GM03348 (cell line): ENCODE measurements around the gene CIPC.
A peak's percentile ranks its signal among the peaks of the same experiment; 100 is the strongest.

Source experiments
- DNase-seq: peaks from one replicate; pipeline ENCODE4 v3.0.0; 2012; ENCODE audit warnings: low spot score

CIPC gene

GRCh38 chr14:77103475-77103874 lies 5.4 kb downstream of the CIPC start:
- no peak for DNase-seq

GRCh38 chr14:77103951-77104350 lies 5.9 kb downstream of the CIPC start:
- DNase-seq = no peak

GRCh38 chr14:77104393-77104792 lies 6.3 kb downstream of the CIPC start:
- no peak for DNase-seq

GRCh38 chr14:77105145-77105939 lies 7.3 kb downstream of the CIPC start:
- no peak for DNase-seq

GRCh38 chr14:77106666-77107065 lies 8.6 kb downstream of the CIPC start:
- no peak for DNase-seq

GRCh38 chr14:77107228-77107627 lies 9.2 kb downstream of the CIPC start:
- DNase-seq = no peak

- no peak for DNase-seq
Observed at GRCh38 chr14:77108753-77109152, 10.7 kb downstream of the CIPC start.

- no peak for DNase-seq
Observed at GRCh38 chr14:77109656-77110055, 11.6 kb downstream of the CIPC start.

GRCh38 chr14:77110286-77110685 lies 12.2 kb downstream of the CIPC start:
- DNase-seq = no peak

GRCh38 chr14:77111021-77111420 lies 13.0 kb downstream of the CIPC start:
- no peak for DNase-seq

- no peak for DNase-seq
Observed at GRCh38 chr14:77113644-77114043, 15.6 kb downstream of the CIPC start.

GRCh38 chr14:77114609-77115008 lies 16.6 kb downstream of the CIPC start:
- DNase-seq = no peak

GRCh38 chr14:77116172-77116817 lies 18.2 kb downstream of the CIPC start:
- no peak for DNase-seq

GRCh38 chr14:77119851-77120250 lies 21.8 kb downstream of the CIPC start:
- DNase-seq = no peak

GRCh38 chr14:77120771-77121743 lies 23.0 kb downstream of the CIPC start:
- no peak for DNase-seq

GRCh38 chr14:77122526-77123125 lies 24.6 kb downstream of the CIPC start:
- DNase-seq = no peak

GRCh38 chr14:77123381-77124325 lies 25.6 kb downstream of the CIPC start:
- no peak for DNase-seq

- peak; percentile 88 for DNase-seq
Observed at GRCh38 chr14:77124345-77125280, 26.6 kb downstream of the CIPC start.

GRCh38 chr14:77125281-77125801 lies 27.3 kb downstream of the CIPC start:
- no peak for DNase-seq
